Adrenal gland (tissue), 5 donors: ENCODE results near the gene CDRT4.

Experiments used
- POLR2A ChIP-seq, 2 donors: fragments of 450-650 bp; IDR thresholded peaks; one replicate each; pipeline ENCODE4 v1.6.1; 2017; ENCODE audit warnings: antibody characterized with exemption in 2 of 2, mild to moderate bottlenecking in 2 of 2, moderate library complexity in 1 of 2
- TF ChIP-seq, protein P1 (sequence below), 6 experiments: fragments of 450-650 bp in 4 of 6; fragments of 200-600 bp in 2 of 6; sonication (generic) in 1 of 6; IDR thresholded peaks; 1 replicate in 5 of 6; 2 replicates in 1 of 6; pipeline versions ENCODE4 v1.5.1 to v1.8.0; 2016 to 2021; ENCODE audit warnings: antibody characterized with exemption in 6 of 6, mild to moderate bottlenecking in 2 of 6, moderate library complexity in 1 of 6
- donor health status: DM: no; HTN: no; CAD: no.

GRCh38 chr17:15483431-15483830 is 16.0 kb upstream of the CDRT4 start:
- TF ChIP-seq, protein P1, sequence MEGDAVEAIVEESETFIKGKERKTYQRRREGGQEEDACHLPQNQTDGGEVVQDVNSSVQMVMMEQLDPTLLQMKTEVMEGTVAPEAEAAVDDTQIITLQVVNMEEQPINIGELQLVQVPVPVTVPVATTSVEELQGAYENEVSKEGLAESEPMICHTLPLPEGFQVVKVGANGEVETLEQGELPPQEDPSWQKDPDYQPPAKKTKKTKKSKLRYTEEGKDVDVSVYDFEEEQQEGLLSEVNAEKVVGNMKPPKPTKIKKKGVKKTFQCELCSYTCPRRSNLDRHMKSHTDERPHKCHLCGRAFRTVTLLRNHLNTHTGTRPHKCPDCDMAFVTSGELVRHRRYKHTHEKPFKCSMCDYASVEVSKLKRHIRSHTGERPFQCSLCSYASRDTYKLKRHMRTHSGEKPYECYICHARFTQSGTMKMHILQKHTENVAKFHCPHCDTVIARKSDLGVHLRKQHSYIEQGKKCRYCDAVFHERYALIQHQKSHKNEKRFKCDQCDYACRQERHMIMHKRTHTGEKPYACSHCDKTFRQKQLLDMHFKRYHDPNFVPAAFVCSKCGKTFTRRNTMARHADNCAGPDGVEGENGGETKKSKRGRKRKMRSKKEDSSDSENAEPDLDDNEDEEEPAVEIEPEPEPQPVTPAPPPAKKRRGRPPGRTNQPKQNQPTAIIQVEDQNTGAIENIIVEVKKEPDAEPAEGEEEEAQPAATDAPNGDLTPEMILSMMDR (IDR thresholded peaks at IDR 0.05): no peak
- TF ChIP-seq POLR2A (IDR thresholded peaks at IDR 0.05): no peak
